ENCODE data around the gene SLC12A8.

Gene SLC12A8

DNA sequence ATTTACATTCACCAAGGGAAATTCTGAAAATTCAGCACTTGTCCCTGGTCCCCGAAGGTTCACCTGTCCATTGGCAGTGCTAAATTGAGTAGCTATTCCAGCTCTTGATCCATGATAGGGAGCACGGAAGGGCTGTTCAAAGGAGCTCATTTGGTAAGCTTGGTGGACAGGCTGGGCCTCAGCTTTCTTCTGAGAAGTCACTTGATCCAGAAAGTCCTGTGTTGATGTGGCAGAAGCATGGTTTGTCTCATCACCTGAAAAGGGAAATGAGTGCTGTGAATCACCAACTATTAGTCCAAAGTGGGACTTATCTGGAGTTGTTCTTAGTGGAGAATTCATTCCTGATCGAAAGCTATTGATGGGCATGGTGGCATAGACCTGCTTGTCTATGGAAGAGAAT, 19.9 kb upstream of the SLC12A8 start:
- no peak for TF ChIP-seq GATA2 (IDR thresholded peaks at IDR 0.05; ENCODE audit: low read depth, low read length)
- TF ChIP-seq GATA3 (IDR thresholded peaks at IDR 0.05; ENCODE audit: low read depth, low read length), result no peak

DNA sequence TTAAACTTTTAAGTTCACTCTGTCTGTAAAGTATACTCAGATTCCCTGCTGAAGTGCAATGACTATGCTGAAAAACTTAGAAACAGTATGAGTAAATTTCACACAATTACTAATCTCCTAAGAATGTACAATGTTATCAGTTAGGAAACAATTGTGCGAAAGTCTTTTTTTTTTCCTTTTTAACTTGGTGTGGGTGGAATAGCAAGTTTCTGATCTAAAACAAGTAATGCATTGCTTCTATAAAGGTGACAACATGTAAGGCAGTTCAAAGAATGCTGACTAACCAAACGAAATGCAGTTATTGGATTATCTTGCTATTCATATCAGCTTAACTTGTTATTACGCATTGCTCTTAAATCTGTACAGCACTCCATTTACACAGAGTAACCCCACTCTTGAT, 19.3 kb upstream of the SLC12A8 start:
- no peak for TF ChIP-seq GATA3 (IDR thresholded peaks at IDR 0.05; ENCODE audit: low read depth, low read length)
- TF ChIP-seq GATA2 (IDR thresholded peaks at IDR 0.05; ENCODE audit: low read depth, low read length), result no peak

DNA sequence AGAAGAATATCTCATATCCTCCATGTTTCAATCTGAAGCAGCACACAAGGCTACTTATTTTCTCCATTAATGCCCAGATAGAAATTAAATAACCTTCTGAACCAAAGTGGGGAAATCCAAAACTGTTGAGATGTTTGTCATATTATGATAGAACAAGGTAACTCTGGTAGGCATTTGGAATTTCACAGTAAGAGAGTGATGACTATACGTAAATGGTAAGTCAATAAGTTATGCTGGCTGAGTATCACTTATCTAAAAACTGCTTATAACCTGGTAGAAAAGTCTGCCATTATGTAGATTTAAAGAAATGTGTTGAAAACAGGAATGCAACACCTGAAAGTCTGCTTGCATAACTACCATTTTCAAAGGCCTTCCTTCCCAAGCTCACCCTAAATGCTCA, 17.2 kb upstream of the SLC12A8 start:
- TF ChIP-seq GATA2 (IDR thresholded peaks at IDR 0.05; ENCODE audit: low read depth, low read length) (no peak), GATA3 (IDR thresholded peaks at IDR 0.05; ENCODE audit: low read depth, low read length) (no peak)

GRCh38 chr3:125229168-125229567, 16.6 kb upstream of the SLC12A8 start:
- no peak for TF ChIP-seq GATA2 (IDR thresholded peaks at IDR 0.05; ENCODE audit: low read depth, low read length)
- TF ChIP-seq GATA3 (IDR thresholded peaks at IDR 0.05; ENCODE audit: low read depth, low read length), result no peak

GRCh38 chr3:125221831-125222230, 9.3 kb upstream of the SLC12A8 start:
- TF ChIP-seq GATA2 (IDR thresholded peaks at IDR 0.05; ENCODE audit: low read depth, low read length) (no peak), GATA3 (IDR thresholded peaks at IDR 0.05; ENCODE audit: low read depth, low read length) (no peak)

DNA sequence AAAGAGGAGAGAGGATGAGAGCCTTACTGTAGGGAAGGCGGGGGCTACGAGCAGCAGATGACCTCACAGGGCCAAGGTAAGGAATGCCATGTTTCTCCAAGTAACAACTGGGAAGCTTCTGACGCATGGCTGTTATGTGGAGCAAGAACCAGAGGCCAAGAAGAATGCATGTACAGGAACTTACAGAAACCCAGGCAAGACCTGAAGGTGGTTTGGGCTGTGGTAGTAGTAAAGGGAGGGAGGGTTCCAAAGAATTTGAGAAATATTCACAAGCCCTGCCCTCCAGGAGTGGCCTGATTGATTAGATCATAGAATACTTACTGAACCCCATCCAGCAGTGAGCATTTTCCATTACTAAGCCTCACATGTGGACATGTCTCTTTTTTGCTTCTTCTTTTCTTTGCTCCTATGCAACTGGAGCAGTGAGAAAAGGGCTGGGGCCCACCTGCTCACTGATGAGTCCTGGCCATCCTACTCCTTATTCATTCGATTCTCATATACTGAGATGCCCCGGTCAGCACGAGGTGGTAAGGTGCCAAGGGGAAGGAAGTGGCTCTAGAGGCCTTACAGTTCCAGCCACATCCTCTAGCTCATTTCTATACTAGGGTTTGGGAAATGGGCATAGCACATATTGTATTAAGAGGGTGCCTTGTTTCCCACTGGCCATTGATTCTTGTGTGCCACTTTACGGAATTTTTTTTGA, 8.3 kb upstream of the SLC12A8 start:
- no peak for TF ChIP-seq GATA2 (IDR thresholded peaks at IDR 0.05; ENCODE audit: low read depth, low read length)
- no peak for TF ChIP-seq GATA3 (IDR thresholded peaks at IDR 0.05; ENCODE audit: low read depth, low read length)

GRCh38 chr3:125220183-125220582, 7.6 kb upstream of the SLC12A8 start:
- TF ChIP-seq GATA3 (IDR thresholded peaks at IDR 0.05; ENCODE audit: low read depth, low read length), result no peak
- TF ChIP-seq GATA2 (IDR thresholded peaks at IDR 0.05; ENCODE audit: low read depth, low read length), result no peak

GRCh38 chr3:125219261-125219701, 6.7 kb upstream of the SLC12A8 start:
- no peak for TF ChIP-seq GATA2 (IDR thresholded peaks at IDR 0.05; ENCODE audit: low read depth, low read length)
- TF ChIP-seq GATA3 (IDR thresholded peaks at IDR 0.05; ENCODE audit: low read depth, low read length), result no peak

- TF ChIP-seq GATA3 (IDR thresholded peaks at IDR 0.05; ENCODE audit: low read depth, low read length) (no peak), GATA2 (IDR thresholded peaks at IDR 0.05; ENCODE audit: low read depth, low read length) (no peak)
Observed at GRCh38 chr3:125214738-125215137, 2.2 kb upstream of the SLC12A8 start.

DNA sequence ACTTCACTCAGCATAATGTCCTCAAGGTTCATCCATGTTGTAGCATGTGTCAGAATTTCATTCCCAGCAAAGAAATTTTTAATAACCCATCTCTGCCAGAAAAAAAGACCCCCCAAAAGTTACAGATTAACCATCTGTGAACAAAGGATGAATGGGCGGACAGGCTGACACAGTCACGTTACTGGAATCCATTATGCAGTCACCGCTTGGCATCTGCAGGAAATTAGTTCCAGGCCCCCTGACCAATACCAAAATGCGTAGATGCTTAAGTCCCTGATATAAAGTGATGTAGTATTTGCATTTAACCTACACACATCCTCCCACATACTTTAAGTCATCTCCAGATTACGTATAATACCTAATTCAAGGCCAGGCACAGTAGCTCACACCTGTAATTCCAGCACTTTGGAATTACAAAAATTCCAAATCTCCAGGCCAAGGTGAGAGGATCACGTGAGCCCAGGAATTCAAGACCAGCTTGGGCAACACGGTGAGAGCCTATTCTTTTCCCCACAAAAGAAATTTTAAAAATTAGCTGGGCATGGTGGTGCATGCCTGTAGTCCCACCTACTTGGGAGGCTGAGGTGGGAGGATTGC, 1.5 kb upstream of the SLC12A8 start:
- TF ChIP-seq GATA2 (IDR thresholded peaks at IDR 0.05; ENCODE audit: low read depth, low read length) (no peak), GATA3 (IDR thresholded peaks at IDR 0.05; ENCODE audit: low read depth, low read length) (no peak)

- TF ChIP-seq GATA3 (IDR thresholded peaks at IDR 0.05; ENCODE audit: low read depth, low read length), result no peak
- TF ChIP-seq GATA2 (IDR thresholded peaks at IDR 0.05; ENCODE audit: low read depth, low read length), result no peak
Observed at GRCh38 chr3:125213364-125213755, 812 bp upstream of the SLC12A8 start.

DNA sequence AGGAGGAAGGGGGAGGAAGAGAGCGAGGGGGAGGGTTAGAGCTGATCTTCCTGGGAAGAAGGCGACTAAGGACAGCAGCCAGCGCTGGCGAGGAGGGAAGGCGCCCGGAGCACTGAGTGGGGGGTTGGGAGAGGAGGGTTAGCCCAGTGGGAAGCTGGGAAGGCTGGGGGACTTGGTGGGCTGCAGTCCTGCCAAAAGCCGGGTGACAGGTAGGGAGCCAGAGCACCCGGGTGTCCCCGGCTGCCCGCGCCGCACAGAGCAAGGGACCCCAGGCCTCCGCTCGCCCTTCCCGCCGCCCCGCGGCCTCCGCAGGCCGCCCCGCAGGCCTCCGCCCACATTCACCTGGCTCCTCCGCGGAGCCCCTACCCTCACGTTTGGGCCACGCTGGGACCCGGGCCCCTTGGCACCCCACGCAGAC, 448 bp downstream of the SLC12A8 start:
- no peak for TF ChIP-seq GATA3 (IDR thresholded peaks at IDR 0.05; ENCODE audit: low read depth, low read length)
- no peak for TF ChIP-seq GATA2 (IDR thresholded peaks at IDR 0.05; ENCODE audit: low read depth, low read length)

- no peak for TF ChIP-seq GATA3 (IDR thresholded peaks at IDR 0.05; ENCODE audit: low read depth, low read length)
- no peak for TF ChIP-seq GATA2 (IDR thresholded peaks at IDR 0.05; ENCODE audit: low read depth, low read length)
Observed at GRCh38 chr3:125211523-125212090, 941 bp downstream of the SLC12A8 start.

GRCh38 chr3:125207949-125208568, 4.5 kb downstream of the SLC12A8 start:
- TF ChIP-seq GATA2 (IDR thresholded peaks at IDR 0.05; ENCODE audit: low read depth, low read length) (no peak), GATA3 (IDR thresholded peaks at IDR 0.05; ENCODE audit: low read depth, low read length) (no peak)

- TF ChIP-seq GATA2 (IDR thresholded peaks at IDR 0.05; ENCODE audit: low read depth, low read length), result no peak
- TF ChIP-seq GATA3 (IDR thresholded peaks at IDR 0.05; ENCODE audit: low read depth, low read length), result no peak
Observed at GRCh38 chr3:125207507-125207906, 5.0 kb downstream of the SLC12A8 start.
